Measurements from ENCODE around the gene KRIT1. TPM values are rescaled to one million over a fixed set of nuclear protein-coding genes. Genes with fewer than 3 reads are reported as not detected.
"Not testable (repeated sequence)": the region's sequence is repeated elsewhere in the genome, so short reads cannot be mapped to it uniquely, and the experiment has no call there.

Gene KRIT1
- total RNA-seq, 1 donor from 2014 or later, result 37.8 TPM

DNA sequence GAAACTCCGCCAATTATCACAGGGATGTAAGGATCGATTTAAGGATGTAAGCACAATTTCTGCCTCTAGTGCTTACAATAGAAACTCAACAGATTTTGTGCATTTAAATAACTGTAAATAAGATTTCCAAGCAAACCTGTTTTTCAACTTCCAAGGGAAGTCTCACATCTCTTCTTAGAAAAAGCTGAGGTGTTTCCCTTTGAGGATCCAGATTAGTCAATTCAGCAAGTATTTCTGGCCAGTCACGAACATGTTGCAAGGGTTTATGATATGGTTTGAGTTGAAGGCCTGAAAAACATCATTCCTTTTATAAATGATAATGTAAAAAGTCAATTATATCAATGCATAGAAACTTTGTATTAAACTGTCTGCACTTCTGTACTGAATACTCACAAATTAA lies 23.9 kb downstream of the KRIT1 start:
- no peak for DNase-seq
- peaks cover 5% of the 10 kb centered on the region for H3K36me3 Mint-ChIP-seq (ENCODE audit: unreplicated experiment)
- H3K9me3 Mint-ChIP-seq (ENCODE audit: unreplicated experiment), result no peaks in the 10 kb centered on the region
- TF ChIP-seq CTCF (IDR thresholded peaks at IDR 0.05; ENCODE audit: partially characterized antibody, unreplicated experiment), result no peak
- no peak overlapping the region for H3K27ac Mint-ChIP-seq (ENCODE audit: unreplicated experiment)
- no peak overlapping the region for H3K4me3 Mint-ChIP-seq (ENCODE audit: unreplicated experiment)
- H3K4me1 Mint-ChIP-seq (ENCODE audit: low read depth, unreplicated experiment), result no peaks in the 10 kb centered on the region
- H3K27me3 Mint-ChIP-seq (ENCODE audit: unreplicated experiment), result no peaks in the 10 kb centered on the region

DNA sequence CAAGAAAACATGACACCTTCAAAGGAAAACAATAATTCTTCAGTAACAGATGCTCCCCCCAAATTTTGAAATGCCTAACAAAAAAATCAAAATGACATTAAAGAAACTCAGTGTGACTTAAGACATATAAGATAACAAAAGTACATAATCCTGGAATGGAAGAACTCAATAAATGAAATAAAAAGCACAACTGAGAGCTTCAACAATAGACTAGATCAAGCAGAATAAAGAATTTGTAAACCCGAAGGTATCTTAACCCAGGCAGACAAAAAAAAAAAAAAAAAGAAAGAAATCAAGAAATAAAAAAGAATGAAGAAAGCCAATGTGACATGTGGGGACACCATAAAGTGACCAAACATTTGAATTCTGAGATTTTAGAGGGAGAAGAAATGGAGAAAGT lies 39.0 kb downstream of the KRIT1 start:
- no peak for DNase-seq
- H3K27ac Mint-ChIP-seq (ENCODE audit: unreplicated experiment), result no peak overlapping the region
- TF ChIP-seq CTCF (IDR thresholded peaks at IDR 0.05; ENCODE audit: partially characterized antibody, unreplicated experiment), result no peak
- no peaks in the 10 kb centered on the region for H3K4me1 Mint-ChIP-seq (ENCODE audit: low read depth, unreplicated experiment)
- H3K9me3 Mint-ChIP-seq (ENCODE audit: unreplicated experiment), result peaks cover 5% of the 10 kb centered on the region
- H3K36me3 Mint-ChIP-seq (ENCODE audit: unreplicated experiment), result peaks cover 13% of the 10 kb centered on the region
- H3K4me3 Mint-ChIP-seq (ENCODE audit: unreplicated experiment), result no peak overlapping the region
- no peaks in the 10 kb centered on the region for H3K27me3 Mint-ChIP-seq (ENCODE audit: unreplicated experiment)

- Mint-ChIP-seq H3K4me3 (ENCODE audit: unreplicated experiment) (no peak overlapping the region), H3K27me3 (ENCODE audit: unreplicated experiment) (no peaks in the 10 kb centered on the region), H3K36me3 (ENCODE audit: unreplicated experiment) (peaks cover 13% of the 10 kb centered on the region), H3K4me1 (ENCODE audit: low read depth, unreplicated experiment) (no peaks in the 10 kb centered on the region), H3K27ac (ENCODE audit: unreplicated experiment) (no peak overlapping the region), H3K9me3 (ENCODE audit: unreplicated experiment) (peaks cover 5% of the 10 kb centered on the region)
- no peak for DNase-seq
- TF ChIP-seq CTCF (IDR thresholded peaks at IDR 0.05; ENCODE audit: partially characterized antibody, unreplicated experiment), result no peak
These were observed 39.7 kb downstream of the KRIT1 start for GRCh38 chr7:92205987-92206386.

DNA sequence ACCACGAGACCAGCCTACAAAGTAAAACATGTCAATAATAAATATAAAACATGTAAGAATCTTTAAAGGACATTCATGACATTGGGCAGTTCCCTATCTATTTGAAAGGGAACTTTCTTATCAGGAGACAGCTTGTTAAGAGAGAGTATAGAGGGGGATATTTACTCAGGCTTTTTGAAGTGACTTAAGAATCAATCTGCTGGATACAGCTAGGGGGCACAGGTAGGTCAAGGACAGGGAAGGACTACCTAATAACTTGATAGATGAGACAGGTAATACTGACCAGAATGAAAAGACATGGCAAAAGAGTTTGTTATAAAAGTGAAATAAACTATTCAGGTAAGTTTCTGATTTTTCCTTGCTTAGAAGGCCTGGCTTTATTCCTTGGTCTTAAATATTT lies 44.9 kb downstream of the KRIT1 start:
- no peak overlapping the region for H3K4me3 Mint-ChIP-seq (ENCODE audit: unreplicated experiment)
- no peak for TF ChIP-seq CTCF (IDR thresholded peaks at IDR 0.05; ENCODE audit: partially characterized antibody, unreplicated experiment)
- H3K27ac Mint-ChIP-seq (ENCODE audit: unreplicated experiment), result no peak overlapping the region
- H3K4me1 Mint-ChIP-seq (ENCODE audit: low read depth, unreplicated experiment), result no peaks in the 10 kb centered on the region
- no peaks in the 10 kb centered on the region for H3K9me3 Mint-ChIP-seq (ENCODE audit: unreplicated experiment)
- no peak for DNase-seq
- H3K36me3 Mint-ChIP-seq (ENCODE audit: unreplicated experiment), result peaks cover 9% of the 10 kb centered on the region
- H3K27me3 Mint-ChIP-seq (ENCODE audit: unreplicated experiment), result no peaks in the 10 kb centered on the region

GRCh38 chr7:92192326-92192725 lies 53.4 kb downstream of the KRIT1 start:
- Mint-ChIP-seq H3K27me3 (ENCODE audit: unreplicated experiment) (peaks cover 2% of the 10 kb centered on the region), H3K9me3 (ENCODE audit: unreplicated experiment) (peaks cover 30% of the 10 kb centered on the region), H3K36me3 (ENCODE audit: unreplicated experiment) (peaks cover 52% of the 10 kb centered on the region), H3K4me3 (ENCODE audit: unreplicated experiment) (no peak overlapping the region), H3K4me1 (ENCODE audit: low read depth, unreplicated experiment) (no peaks in the 10 kb centered on the region), H3K27ac (ENCODE audit: unreplicated experiment) (no peak overlapping the region)
- no peak for TF ChIP-seq CTCF (IDR thresholded peaks at IDR 0.05; ENCODE audit: partially characterized antibody, unreplicated experiment)
- DNase-seq, result no peak

DNA sequence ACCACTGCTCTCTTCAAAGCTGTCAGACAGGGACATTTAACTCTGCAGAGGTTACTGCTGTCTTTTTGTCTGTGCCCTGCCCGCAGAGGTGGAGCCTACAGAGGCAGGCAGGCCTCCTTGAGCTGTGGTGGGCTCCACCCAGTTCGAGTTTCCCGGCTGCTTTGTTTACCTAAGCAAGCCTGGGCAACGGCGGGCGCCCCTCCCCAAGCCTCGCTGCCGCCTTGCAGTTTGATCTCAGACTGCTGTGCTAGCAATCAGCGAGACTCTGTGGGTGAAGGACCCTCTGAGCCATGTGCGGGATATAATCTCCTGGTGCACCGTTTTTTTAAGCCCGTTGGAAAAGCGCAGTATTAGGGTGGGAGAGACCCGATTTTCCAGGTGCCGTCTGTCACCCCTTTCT lies 56.5 kb downstream of the KRIT1 start:
- not testable (repeated sequence) for H3K4me3 Mint-ChIP-seq (ENCODE audit: unreplicated experiment); H3K27ac Mint-ChIP-seq (ENCODE audit: unreplicated experiment); DNase-seq; H3K27me3 Mint-ChIP-seq (ENCODE audit: unreplicated experiment); H3K4me1 Mint-ChIP-seq (ENCODE audit: low read depth, unreplicated experiment)
- H3K9me3 Mint-ChIP-seq (ENCODE audit: unreplicated experiment), result peaks cover 32% of the 10 kb centered on the region
- peaks cover 38% of the 10 kb centered on the region for H3K36me3 Mint-ChIP-seq (ENCODE audit: unreplicated experiment)

GRCh38 chr7:92184294-92184693 lies 61.4 kb downstream of the KRIT1 start:
- H3K27ac Mint-ChIP-seq (ENCODE audit: unreplicated experiment); H3K9me3 Mint-ChIP-seq (ENCODE audit: unreplicated experiment): not testable (repeated sequence)

More at GRCh38 chr7:92184294-92184693, 61.4 kb downstream of the KRIT1 start:
- H3K27me3 Mint-ChIP-seq (ENCODE audit: unreplicated experiment); H3K36me3 Mint-ChIP-seq (ENCODE audit: unreplicated experiment); DNase-seq; H3K4me3 Mint-ChIP-seq (ENCODE audit: unreplicated experiment); H3K4me1 Mint-ChIP-seq (ENCODE audit: low read depth, unreplicated experiment): not testable (repeated sequence)
